ENCODE data around the gene SLCO2B1.
A peak's percentile ranks its signal among the peaks of the same experiment; 100 is the strongest.
"Not testable (repeated sequence)": the region's sequence is repeated elsewhere in the genome, so short reads cannot be mapped to it uniquely, and the experiment has no call there.

The SLCO2B1 gene

DNA sequence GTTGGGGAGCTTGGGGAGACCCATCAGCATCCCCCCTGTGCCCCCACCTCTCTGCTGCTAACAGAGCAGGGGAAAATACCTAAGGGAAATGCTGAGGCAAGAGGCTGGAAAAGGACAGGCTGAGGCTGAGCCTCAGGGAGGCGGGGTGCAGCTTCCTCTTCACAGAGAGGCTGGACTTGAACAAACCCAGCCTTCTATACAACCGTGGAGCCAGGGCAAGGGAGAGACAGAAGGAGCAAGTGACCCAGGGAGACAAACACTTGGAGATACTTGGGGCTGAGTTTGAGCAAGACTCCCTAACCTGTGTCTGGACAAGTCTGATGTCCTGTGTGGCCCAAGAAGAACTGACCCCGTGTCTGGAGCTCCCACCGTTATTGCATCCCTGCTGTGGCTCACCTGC lies at the start of gene SLCO2B1:
TSS of gene SLCO2B1 (plus strand) at position 229 of the 400 bp plus-strand sequence. CDS start 275 bp downstream, outside the sequence.
- DNase-seq (ENCODE audit: low read depth in 2 of 2) = no peak

DNA sequence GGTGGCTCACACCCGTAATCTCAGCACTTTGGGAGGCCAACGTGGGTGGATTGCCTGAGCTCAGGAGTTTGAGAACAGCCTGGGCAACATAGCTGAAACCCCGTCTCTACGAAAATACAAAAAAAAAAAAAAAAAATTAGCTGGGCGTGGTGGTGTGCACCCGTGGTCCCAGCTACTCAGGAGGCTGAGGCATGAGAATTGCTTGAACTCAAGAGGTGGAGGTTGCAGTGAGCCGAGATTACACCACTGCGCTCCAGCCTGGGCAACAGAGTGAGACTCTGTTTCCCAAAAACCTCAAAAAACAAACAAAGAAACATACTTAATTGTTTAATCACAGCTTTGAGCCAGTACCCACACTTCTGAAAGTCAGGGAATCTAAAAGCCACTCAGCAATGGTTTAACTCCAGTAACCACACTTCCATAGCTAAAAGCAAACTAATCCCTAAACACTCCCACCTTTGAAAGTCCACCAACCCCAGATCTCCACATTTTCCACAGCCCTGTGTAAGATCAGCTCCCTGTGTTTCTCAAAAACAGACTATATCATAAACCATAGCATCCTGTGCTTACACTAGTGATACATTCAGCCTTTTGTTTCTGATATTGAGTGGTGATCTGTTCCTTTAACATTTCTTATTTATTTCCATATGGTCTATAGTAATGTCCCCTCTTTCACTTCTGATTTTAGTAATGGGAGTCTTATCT lies 49.3 kb upstream of the SLCO2B1 start:
- no peak for DNase-seq (ENCODE audit: low read depth in 2 of 2)

- DNase-seq (ENCODE audit: low read depth in 2 of 2) = no peak
These were observed 47.4 kb upstream of the SLCO2B1 start for GRCh38 chr11:75103380-75104026.

GRCh38 chr11:75105462-75105925 lies 45.4 kb upstream of the SLCO2B1 start:
- no peak for DNase-seq (ENCODE audit: low read depth in 2 of 2)

GRCh38 chr11:75105967-75106681 lies 44.8 kb upstream of the SLCO2B1 start:
- not testable (repeated sequence) for DNase-seq (ENCODE audit: low read depth in 2 of 2)

GRCh38 chr11:75107187-75107586 lies 43.7 kb upstream of the SLCO2B1 start:
- DNase-seq (ENCODE audit: low read depth in 2 of 2) = no peak

DNA sequence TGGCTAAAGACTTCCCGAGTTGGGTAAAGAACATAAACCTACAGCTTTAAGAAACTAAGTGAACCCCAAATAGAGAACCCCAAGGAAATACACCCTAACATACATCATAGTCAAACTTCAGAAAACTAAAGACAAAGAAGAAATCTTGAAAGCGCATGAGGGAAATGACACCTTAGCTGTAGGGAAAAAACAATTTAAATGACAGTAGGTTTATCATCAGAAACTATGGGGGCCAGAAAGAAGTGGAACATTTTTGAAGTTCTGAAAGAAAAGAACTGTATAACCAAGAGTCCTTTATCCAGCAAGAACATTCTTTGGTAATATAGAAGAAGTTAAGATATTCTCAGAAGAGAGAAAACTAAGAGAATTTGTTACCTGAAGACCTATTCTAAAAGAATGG lies 38.7 kb upstream of the SLCO2B1 start:
- no peak for DNase-seq (ENCODE audit: low read depth in 2 of 2)

DNA sequence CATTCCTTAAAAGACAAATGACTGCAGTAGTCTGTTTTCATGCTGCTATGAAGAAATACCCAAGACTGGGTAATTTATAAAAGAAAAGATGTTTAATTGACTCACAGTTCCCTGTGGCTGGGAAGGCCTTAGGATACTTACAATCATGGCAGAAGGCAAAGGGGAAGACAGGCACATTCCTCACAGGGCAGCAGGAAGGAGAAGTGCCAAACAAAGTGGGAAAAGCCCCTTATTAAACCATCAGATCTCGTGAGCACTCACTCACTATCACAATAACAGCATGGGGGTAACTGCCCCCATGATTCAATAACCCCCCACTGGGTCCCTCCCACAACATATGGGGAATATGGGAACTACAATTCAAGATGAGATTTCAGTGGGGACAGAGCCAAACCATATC lies 37.9 kb upstream of the SLCO2B1 start:
- no peak for DNase-seq (ENCODE audit: low read depth in 2 of 2)

DNA sequence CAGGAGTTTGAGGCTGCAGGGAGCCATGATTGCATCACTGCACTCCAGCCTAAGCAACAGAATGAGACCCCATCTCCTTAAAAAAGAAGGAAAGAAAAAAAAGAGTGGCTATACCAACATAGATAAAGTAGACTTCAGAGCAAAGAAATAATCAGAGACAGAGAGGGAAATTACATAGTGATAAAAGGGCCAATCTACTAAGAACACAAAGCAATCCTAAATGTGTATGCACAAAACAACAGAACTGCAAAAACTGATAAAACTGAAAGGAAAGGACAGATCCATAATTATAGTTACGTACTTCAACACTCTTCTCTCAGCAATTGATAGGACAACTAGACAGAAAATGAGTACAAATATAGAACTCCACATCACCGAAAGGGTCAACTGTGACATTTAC lies 36.4 kb upstream of the SLCO2B1 start:
- no peak for DNase-seq (ENCODE audit: low read depth in 2 of 2)

GRCh38 chr11:75118577-75118976 lies 32.3 kb upstream of the SLCO2B1 start:
- no peak for DNase-seq (ENCODE audit: low read depth in 2 of 2)

DNA sequence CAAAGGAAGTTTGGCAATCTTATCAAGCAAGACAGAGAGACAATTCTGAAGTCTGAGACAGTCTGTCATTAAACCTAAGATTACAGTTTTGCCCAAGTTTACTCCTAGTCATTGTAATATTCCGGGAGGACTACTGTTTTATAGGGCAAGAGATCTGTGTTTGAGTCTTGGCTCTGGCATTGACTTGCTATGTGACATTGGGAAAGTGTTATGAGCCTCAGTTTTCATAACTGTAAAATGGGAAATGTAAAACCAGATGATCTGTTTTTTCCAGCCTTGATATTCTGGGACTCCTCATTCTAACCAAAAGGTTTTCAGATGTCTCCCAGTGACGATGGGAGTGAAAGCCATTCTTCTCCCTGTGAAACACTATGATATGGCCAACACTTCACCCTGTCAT lies 24.3 kb upstream of the SLCO2B1 start:
- no peak for DNase-seq (ENCODE audit: low read depth in 2 of 2)

DNA sequence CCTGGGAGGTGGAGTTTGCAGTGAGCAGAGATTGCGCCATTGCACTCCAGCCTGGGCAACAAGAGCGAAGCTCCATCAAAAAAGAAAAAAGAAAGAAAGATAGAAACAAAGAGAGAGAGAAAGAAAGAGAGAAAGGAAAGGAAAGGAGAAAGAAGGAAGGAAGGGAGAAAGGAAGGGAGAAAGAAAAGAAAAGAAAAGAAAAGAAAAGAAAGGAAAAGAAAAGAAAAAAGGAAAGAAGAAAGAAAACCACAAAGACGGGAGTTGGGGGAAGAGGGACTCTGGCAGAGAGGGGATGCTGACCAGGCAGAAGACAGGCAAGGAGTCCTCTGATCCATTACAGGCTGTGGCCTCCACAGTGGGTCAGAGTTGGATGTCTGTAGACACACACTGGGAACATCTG lies 18.8 kb upstream of the SLCO2B1 start:
- DNase-seq (ENCODE audit: low read depth in 2 of 2) = no peak

- no peak for DNase-seq (ENCODE audit: low read depth in 2 of 2)
These were observed 16.9 kb upstream of the SLCO2B1 start for GRCh38 chr11:75133976-75134375.

- DNase-seq (ENCODE audit: low read depth in 2 of 2) = no peak
These were observed 15.8 kb upstream of the SLCO2B1 start for GRCh38 chr11:75135021-75135650.

DNA sequence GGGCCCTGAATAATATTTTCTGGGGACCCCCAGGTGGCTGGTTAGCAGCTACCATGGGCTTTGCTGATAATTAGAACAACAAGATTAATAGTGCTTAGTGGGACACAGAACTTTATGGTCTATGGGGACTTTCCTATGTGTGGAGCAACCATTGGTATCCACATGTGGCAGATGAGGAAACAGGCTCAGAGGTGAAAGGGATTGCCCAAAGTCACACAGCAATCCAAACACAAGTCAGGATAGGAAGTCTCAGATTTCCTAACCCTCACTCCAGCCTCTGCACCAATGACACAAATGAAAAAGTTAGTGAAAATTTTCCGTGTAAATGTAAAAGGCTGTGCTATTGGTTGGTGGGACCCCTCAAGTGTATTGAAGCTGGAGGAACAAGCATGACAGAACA lies 15.3 kb upstream of the SLCO2B1 start:
- DNase-seq (ENCODE audit: low read depth in 2 of 2) = no peak

DNA sequence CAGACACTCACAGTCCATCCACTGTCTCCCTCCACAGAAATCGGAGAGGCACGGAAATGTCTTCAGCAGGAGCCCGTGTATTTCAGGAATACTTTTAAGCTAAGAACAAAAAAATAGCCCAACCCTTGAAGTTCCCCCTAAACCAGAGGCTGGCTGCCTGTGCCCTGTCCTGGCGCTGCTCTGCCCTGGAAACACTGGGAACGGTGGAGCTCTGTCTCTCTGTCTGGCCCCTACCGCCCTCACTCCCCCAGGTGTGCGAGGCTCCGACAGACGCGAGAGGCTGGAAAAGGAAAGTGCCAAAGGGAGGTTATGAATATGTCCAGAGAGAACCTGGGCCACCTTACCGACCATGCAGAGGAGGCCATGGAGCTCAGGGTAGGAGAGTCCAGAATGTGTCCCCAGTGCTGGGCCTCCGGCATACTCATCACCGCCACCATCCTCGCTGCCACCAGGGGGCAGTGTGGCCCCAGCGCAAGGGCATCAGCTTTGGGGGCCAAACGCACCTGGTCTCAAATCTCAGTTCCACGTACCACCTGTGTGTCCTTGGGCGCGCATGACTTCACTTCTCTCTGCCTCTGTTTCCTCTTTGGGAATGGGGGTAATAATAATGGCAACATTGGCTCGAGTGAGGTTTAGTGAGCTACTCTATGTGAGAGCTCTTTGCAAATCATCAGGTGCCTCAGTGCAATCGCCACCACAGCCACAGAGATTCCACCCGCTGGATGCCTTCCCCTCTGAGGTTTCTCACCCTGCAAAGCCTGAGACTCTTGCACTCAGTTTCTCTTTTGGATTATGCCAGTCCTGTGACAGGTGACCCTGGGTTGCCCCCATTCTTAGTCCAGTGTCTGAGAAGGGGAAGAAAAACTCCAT lies 10.4 kb upstream of the SLCO2B1 start:
- DNase-seq (ENCODE audit: low read depth in 2 of 2) = peak; percentile 62 to 82

- no peak for DNase-seq (ENCODE audit: low read depth in 2 of 2)
These were observed 9.7 kb upstream of the SLCO2B1 start for GRCh38 chr11:75141166-75141565.

- DNase-seq (ENCODE audit: low read depth in 2 of 2) = peak; percentile 56 to 74
These were observed 8.0 kb upstream of the SLCO2B1 start for GRCh38 chr11:75142714-75143419.

GRCh38 chr11:75143420-75143731 lies 7.5 kb upstream of the SLCO2B1 start:
- no peak for DNase-seq (ENCODE audit: low read depth in 2 of 2)

- no peak for DNase-seq (ENCODE audit: low read depth in 2 of 2)
These were observed 6.2 kb upstream of the SLCO2B1 start for GRCh38 chr11:75144716-75145014.
